Measurements from ENCODE around the gene JUND. TPM values are rescaled to one million over a fixed set of nuclear protein-coding genes. Genes with fewer than 3 reads are reported as not detected.
A peak's percentile ranks its signal among the peaks of the same experiment; 100 is the strongest.

The JUND gene
- total and polyA plus RNA-seq, 10 donors, result 47.5 to 232 (median 146) TPM

- H3K27ac ChIP-seq, result no peak overlapping the region
- H3K36me3 ChIP-seq, result no peaks in the 10 kb centered on the region
- no peaks in the 10 kb centered on the region for H3K4me1 ChIP-seq
- intact Hi-C loops (cut with DNase I; ENCODE audit: low total_unique reads), result no loop called here
- H3K4me3 ChIP-seq, result no peak overlapping the region
- H3K9me3 ChIP-seq, result no peaks in the 10 kb centered on the region
- WGBS, 5 donors, result 66 to 75% (median 71%) methylated on average over 7 of the region's 7 CpGs
- TF ChIP-seq POLR2A (IDR thresholded peaks at IDR 0.05), result no peak
- TF ChIP-seq CTCF (IDR thresholded peaks at IDR 0.05 in 8 of 11, conservative IDR thresholded peaks at IDR 0.05 in 3 of 11), result no peak
- TF ChIP-seq POLR2AphosphoS5 (IDR thresholded peaks at IDR 0.05), result no peak
- peaks cover 0 to 14% (median 0%) of the 10 kb centered on the region in 7 donors for H3K27me3 ChIP-seq (replicated peaks in 1 of 7)
- DNase-seq, result no peak
Observed at GRCh38 chr19:18245297-18245696, 36.1 kb downstream of the JUND start.

- DNase-seq, result no peak
- Histone ChIP-seq H3K27ac (no peak overlapping the region), H3K36me3 (no peaks in the 10 kb centered on the region), H3K27me3 (replicated peaks in 1 of 7) (peaks cover 0 to 53% (median 8%) of the 10 kb centered on the region in 7 donors), H3K4me3 (no peak overlapping the region), H3K4me1 (no peaks in the 10 kb centered on the region), H3K9me3 (no peaks in the 10 kb centered on the region)
- intact Hi-C loops (cut with DNase I; ENCODE audit: low total_unique reads), result no loop called here
- WGBS, 5 donors, result 30 to 42% (median 35%) methylated on average over 12 of the region's 12 CpGs
- TF ChIP-seq POLR2AphosphoS5 (IDR thresholded peaks at IDR 0.05) (no peak), POLR2A (IDR thresholded peaks at IDR 0.05) (no peak)
Observed at GRCh38 chr19:18239303-18239702, 42.1 kb downstream of the JUND start.

DNA sequence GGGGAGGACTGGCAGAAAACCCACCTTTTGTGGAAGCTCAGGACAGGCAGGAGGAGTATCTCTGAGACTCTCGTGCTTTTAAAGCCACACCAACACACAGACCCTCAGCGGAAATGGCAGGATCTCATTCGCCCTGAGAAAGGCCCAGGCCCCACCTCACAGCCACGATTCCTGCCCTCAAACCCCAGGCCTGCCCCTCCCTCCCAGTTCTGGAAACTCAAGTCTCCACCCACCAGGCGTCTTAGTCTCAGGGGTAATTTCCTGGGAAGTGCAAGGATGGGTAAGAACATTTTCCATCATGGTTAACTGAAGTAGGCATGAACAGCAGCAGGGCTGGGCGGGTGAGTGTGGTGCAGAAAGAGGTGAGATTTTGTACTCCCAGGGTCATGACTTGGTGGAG, 47.2 kb downstream of the JUND start:
- no peak for TF ChIP-seq POLR2AphosphoS5 (IDR thresholded peaks at IDR 0.05)
- TF ChIP-seq CTCF (IDR thresholded peaks at IDR 0.05 in 8 of 11, conservative IDR thresholded peaks at IDR 0.05 in 3 of 11), result no peak
- no peak for TF ChIP-seq POLR2A (IDR thresholded peaks at IDR 0.05)
- DNase-seq, result no peak
- Histone ChIP-seq H3K4me3 (no peak overlapping the region), H3K27me3 (replicated peaks in 1 of 7) (peaks cover 4 to 94% (median 42%) of the 10 kb centered on the region in 7 donors), H3K4me1 (peaks cover 0 to 22% (median 10%) of the 10 kb centered on the region in 6 donors), H3K27ac (no peak overlapping the region), H3K36me3 (no peaks in the 10 kb centered on the region), H3K9me3 (peaks cover 0 to 12% (median 3%) of the 10 kb centered on the region in 8 donors)
- intact Hi-C loops (cut with DNase I; ENCODE audit: low total_unique reads), result no loop called here
- 30 to 45% (median 36%) methylated on average over 6 of the region's 6 CpGs for WGBS, 5 donors

DNA sequence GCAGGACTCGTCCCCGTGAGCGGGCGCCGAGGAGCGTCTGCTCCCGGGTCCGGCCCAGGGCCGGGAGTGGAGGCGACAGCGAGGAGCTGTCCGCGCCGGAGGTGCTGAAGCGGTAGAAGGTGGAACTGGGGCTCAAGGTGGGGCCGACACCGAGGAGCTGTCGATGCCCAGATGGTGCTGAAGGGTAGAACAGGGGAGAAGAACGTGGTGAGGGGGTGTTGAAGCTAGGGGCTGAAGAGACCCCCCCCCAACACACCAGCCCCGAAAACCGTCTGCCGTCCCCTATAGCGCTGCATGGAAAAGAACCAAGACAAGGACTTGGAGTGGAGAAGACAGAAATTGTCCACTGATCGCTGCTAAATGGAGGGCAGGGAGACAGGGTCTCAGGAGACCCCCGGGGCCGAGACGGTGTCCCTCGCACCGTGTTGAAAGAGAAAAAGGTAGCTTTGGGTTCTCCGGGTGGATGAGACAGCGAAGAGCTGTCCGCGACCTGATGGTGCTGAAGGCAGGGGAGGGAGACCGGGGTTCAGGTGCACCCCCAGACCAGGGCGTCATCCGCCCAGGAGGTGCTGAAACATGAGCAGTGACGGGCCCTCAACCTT, 48.1 kb downstream of the JUND start:
- TF ChIP-seq POLR2AphosphoS5 (IDR thresholded peaks at IDR 0.05) (peak in 1 of 3 donors; percentile 35), CTCF (IDR thresholded peaks at IDR 0.05 in 8 of 11, conservative IDR thresholded peaks at IDR 0.05 in 3 of 11) (no peak), POLR2A (IDR thresholded peaks at IDR 0.05) (no peak)
- DNase-seq, result no peak
- WGBS, 5 donors, result 17 to 26% (median 21%) methylated on average over 36 to 37 of the region's 37 CpGs
- peak overlapping the region in 1 of 8 donors; percentile 13 for H3K4me3 ChIP-seq
- intact Hi-C loops (cut with DNase I; ENCODE audit: low total_unique reads), result no loop called here
- H3K27ac ChIP-seq, result no peak overlapping the region
- H3K27me3 ChIP-seq (replicated peaks in 1 of 7), result peaks cover 4 to 94% (median 43%) of the 10 kb centered on the region in 7 donors
- peaks cover 0 to 22% (median 10%) of the 10 kb centered on the region in 6 donors for H3K4me1 ChIP-seq
- no peaks in the 10 kb centered on the region for H3K36me3 ChIP-seq
- peaks cover 0 to 12% (median 3%) of the 10 kb centered on the region in 8 donors for H3K9me3 ChIP-seq
